Measurements from ENCODE around the gene THAP3. TPM values are rescaled to one million over a fixed set of nuclear protein-coding genes. Genes with fewer than 3 reads are reported as not detected.

The THAP3 gene
- total RNA-seq, 2 experiments from 2014 or later = 19.1 to 20.8 TPM

DNA sequence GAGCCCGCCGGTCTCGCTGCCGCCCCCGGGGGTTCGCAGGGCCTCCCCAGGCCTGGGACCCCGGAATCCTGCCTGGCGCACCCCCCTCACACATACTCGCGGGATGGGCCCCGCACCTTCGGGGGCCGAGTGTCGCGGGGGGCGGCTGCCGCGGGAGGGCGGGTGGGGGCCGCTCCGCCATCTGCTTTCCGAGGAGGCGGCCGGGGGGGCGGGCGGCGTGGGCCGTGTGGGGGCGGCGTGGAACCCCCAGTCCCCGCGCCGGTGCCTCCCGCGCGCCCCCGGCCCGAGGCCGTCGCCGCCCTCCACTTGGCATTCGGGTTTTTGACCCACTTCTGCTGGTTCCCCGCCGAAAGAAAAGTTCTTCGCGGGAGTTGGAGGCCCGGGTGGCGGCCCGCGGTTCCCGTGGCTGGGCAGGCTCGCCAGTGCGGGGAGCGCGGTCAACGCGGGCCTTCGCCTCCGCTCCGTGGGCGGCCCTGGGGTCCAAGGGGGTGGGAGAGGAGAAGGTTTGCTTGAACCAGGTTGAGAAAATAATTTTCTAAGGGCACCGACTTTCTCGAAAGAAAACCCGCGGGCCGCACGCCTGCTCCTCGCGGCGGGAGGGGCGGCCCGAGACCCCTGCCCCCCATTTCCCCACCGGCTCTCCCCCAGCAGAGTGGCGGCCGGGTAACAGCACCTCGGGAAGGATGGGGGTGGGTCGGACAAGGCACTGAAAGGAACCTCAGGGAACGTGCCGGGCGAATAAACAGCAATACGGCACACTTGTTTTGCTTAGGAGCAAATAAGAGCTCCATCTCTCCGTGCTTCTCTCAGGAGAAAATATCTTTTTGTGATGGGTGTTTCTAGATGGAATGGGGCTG lies 9.5 kb upstream of the THAP3 start:
- Mint-ChIP-seq H3K4me3 (peak overlapping the region; percentile 75), H3K9me3 (ENCODE audit: insufficient read depth) (no peaks in the 10 kb centered on the region), H3K27me3 (ENCODE audit: low read depth) (no peaks in the 10 kb centered on the region), H3K4me1 (ENCODE audit: low read depth) (peaks cover 15% of the 10 kb centered on the region), H3K27ac (no peak overlapping the region), H3K36me3 (ENCODE audit: low read depth) (peaks cover 24% of the 10 kb centered on the region)
- CTCF ChIA-PET = interaction anchor here (1.0 to 1.5 kb wide), 3 partner anchors 8 to 32 kb away, joined by 4 to 7 read pairs (median 4); partner anchors contain the start of gene THAP3
- POLR2A ChIA-PET = interaction anchor here (1.0 kb wide), 1 partner anchor 124 kb away, joined by 3 read pairs; no protein-coding TSS in a partner anchor
- DNase-seq = no peak
- no peak for ATAC-seq

DNA sequence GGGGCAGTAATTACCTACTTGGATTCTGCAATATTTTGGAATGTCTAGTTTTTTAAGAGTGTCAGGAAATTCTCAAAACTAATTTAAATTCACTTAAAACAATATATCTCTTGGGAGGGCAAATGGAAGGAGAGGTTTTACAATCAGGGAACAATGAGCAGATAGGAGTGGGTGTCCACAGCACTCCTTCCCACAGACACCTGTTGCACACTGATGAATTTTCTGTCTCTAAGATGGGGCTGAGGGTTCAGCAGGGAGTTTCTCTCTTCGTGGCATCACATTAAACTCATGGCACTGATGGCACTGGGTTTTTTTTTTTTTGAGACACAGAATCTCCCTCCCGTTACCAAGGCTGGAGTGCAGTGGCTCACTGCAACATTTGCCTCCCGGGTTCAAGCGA lies 5.6 kb upstream of the THAP3 start:
- no peaks in the 10 kb centered on the region for H3K27me3 Mint-ChIP-seq (ENCODE audit: low read depth)
- POLR2A ChIA-PET = no interaction called here

DNA sequence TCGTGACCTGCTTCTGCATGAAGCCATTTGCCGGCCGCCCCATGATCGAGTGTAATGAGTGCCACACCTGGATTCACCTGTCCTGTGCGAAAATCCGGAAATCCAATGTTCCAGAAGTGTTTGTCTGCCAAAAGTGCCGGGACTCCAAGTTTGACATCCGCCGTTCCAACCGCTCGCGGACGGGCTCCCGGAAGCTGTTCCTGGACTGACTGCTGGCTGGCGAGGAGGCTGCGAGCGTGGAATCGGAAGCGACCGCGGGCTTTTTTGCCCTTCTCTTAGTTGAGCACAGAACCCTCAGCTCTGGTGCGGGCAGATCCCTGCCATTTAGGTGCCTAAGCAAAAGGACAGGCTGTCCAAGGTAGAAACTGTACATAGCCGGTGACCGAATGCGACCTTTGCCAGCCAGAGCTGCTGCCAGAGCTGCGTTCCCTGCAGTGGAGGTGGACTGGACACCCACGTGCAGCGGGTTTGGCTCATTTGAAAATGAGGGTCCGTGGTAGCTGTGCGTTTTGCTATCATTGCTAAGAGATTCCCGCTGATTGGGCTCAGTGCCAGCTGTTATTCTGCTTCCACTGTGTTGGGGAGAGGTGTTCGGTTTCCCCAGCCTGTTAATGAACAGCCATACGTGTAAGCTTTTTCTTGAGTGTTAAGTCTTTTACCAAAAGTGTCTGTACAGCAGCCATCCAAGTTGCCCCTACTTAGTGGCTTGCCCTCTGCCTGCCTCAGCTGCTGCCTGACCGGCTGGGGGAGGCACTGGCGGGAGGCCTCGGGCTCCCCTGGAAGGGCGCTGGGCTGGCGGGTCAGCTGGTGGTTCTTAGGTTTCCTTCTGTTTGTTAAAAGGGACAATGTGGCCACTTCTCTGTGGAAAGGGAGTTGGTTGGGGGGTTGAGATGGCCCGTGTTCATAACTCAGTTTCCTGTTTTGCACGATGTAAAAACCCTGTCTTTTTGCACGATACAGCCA lies 3.0 kb upstream of the THAP3 start:
- CTCF ChIA-PET = interaction anchor here (1.2 kb wide), 1 partner anchor 67 kb away, joined by 3 read pairs; the partner anchor contains the start of gene NOL9
- H3K4me1 Mint-ChIP-seq (ENCODE audit: low read depth) = peaks cover 15% of the 10 kb centered on the region
- H3K27me3 Mint-ChIP-seq (ENCODE audit: low read depth) = no peaks in the 10 kb centered on the region
- no peak overlapping the region for H3K27ac Mint-ChIP-seq
- POLR2A ChIA-PET = interaction anchor here (1.0 to 1.5 kb wide), 2 partner anchors 19 to 22 kb away, joined by 3 to 4 read pairs; partner anchors contain the start of gene KLHL21
- no peak for ATAC-seq
- peaks cover 51% of the 10 kb centered on the region for H3K36me3 Mint-ChIP-seq (ENCODE audit: low read depth)
- no peak for DNase-seq
- no peaks in the 10 kb centered on the region for H3K9me3 Mint-ChIP-seq (ENCODE audit: insufficient read depth)
- no peak overlapping the region for H3K4me3 Mint-ChIP-seq

More for the DNA sequence above, 5.6 kb upstream of the THAP3 start:
- no peak overlapping the region for H3K27ac Mint-ChIP-seq
- no peak overlapping the region for H3K4me3 Mint-ChIP-seq
- DNase-seq (no peak), ATAC-seq (no peak)
- peaks cover 50% of the 10 kb centered on the region for H3K36me3 Mint-ChIP-seq (ENCODE audit: low read depth)
- H3K4me1 Mint-ChIP-seq (ENCODE audit: low read depth) = peaks cover 6% of the 10 kb centered on the region
- CTCF ChIA-PET = interaction anchor here (1.0 kb wide), 1 partner anchor 28 kb away, joined by 3 read pairs; no protein-coding TSS in a partner anchor
- no peaks in the 10 kb centered on the region for H3K9me3 Mint-ChIP-seq (ENCODE audit: insufficient read depth)

DNA sequence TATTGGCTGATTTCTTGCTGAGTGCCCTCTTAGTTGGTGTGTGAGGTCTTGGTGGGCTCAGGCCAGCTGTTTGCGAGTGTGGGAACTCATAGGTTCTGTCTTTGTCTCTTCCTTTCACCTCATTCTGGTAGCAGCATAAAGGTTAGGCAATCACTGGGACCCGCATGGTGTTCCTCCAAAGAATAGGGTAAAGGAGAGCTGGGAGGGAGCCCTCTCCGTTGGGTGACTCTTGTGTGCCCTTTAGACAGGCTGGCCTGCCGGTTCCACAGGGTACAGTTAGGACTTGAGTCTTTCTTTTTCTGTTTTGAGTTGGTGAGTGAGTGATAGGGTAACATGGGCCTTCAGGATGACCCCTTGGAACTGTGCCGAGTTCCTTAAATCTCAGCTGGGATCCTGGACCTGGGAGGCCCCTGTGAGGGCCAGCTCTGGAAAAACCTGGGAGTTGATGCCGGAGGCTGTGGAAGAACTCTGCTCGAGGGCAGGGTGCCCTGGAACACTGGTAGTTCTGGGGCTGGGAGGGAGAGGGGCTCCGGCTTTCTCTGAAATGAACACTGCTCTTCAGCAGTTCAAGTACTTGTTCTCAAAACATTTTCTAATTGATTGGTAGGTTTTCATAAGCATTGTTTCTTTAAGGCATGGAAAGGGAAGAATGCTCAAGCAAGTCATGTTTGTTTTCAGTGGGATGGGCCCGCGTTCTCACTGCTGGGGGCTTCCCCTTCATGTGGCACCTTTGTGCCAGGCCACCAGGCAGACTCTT lies 2.1 kb upstream of the THAP3 start:
- Mint-ChIP-seq H3K27ac (no peak overlapping the region), H3K36me3 (ENCODE audit: low read depth) (peaks cover 50% of the 10 kb centered on the region)

DNA sequence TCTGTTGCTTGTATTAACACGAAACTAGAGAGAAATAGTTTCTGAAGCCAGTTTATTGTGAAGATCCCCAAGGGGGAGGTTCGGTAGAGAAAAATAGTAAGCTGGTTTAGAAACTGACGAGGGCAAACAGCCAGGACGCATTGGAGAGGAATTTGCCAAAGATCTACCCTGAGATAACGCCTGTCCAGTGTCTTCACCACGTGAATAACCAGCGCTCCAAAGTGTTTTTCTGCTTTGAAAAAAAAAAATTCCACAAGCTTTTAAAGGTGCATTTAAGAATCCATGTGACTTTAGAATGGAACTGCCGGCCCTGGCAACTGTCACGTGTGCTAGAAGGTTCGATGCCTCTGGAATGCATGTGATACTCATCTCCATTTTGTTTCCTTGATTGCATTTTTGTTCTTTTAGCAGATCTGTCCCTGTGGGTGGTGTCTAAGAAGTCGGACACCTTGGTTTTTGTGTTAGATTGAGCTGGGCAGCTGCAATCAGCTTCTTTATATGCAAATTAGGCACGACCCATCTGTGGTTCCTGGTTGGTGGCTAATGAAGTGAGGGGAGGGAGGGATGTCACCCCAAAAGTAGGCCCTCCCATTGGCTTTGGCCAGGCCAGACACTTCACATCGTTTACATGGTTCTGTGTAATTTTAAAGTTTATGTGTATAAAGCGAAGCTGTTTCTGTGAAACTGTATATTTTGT lies 1.3 kb upstream of the THAP3 start:
- POLR2A ChIA-PET = interaction anchor here (1.3 to 1.4 kb wide), 2 partner anchors 20 to 97 kb away, joined by 3 read pairs; no protein-coding TSS in a partner anchor
- H3K4me3 Mint-ChIP-seq = no peak overlapping the region
- no peak for ATAC-seq
- H3K9me3 Mint-ChIP-seq (ENCODE audit: insufficient read depth) = no peaks in the 10 kb centered on the region
- H3K36me3 Mint-ChIP-seq (ENCODE audit: low read depth) = peaks cover 52% of the 10 kb centered on the region
- CTCF ChIA-PET = interaction anchor here (0.9 to 1.5 kb wide), 5 partner anchors 8 to 78 kb away, joined by 3 to 7 read pairs (median 4); partner anchors contain the start of genes DNAJC11 and KLHL21
- no peaks in the 10 kb centered on the region for H3K27me3 Mint-ChIP-seq (ENCODE audit: low read depth)
- H3K4me1 Mint-ChIP-seq (ENCODE audit: low read depth) = peaks cover 29% of the 10 kb centered on the region
- DNase-seq = no peak
- H3K27ac Mint-ChIP-seq = no peak overlapping the region

More for the DNA sequence above, 2.1 kb upstream of the THAP3 start:
- Mint-ChIP-seq H3K4me3 (no peak overlapping the region), H3K27me3 (ENCODE audit: low read depth) (no peaks in the 10 kb centered on the region), H3K4me1 (ENCODE audit: low read depth) (peaks cover 24% of the 10 kb centered on the region), H3K9me3 (ENCODE audit: insufficient read depth) (no peaks in the 10 kb centered on the region)
- no peak for ATAC-seq
- ChIA-PET POLR2A (interaction anchor here (1.5 kb wide), 1 partner anchor 19 kb away, joined by 4 read pairs; the partner anchor contains the start of gene KLHL21), CTCF (interaction anchor here (1.0 to 1.5 kb wide), 2 partner anchors 70 to 79 kb away, joined by 3 to 4 read pairs; partner anchors contain the start of gene DNAJC11)
- no peak for DNase-seq

DNA sequence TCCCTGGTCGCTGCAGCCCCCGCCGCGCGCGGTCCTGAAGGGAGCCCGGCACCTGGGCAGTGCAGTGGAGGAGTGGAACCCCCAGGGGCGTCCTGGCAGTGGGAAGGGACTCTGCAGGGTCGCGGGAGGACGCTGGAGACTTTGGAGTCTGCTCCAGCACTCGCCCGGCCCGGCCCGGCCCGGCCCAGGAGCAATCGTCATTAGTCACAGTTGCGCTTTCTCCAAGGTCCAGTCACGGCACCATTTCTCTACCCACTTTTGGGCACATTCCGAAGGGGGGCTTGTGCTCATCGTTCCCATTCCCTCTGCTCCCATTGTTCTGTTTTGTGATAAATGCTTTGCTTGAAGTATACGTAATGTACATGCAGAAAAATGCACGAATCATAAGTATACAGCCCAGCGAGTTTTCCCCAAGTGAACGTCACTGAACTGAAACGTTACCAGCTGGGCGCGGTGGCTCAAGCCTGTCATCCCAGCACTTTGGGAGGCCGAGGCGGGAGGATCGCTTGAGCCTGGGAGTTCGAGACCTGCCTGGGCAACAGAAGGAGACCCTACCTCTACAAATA lies 999 bp downstream of the THAP3 start:
- no peaks in the 10 kb centered on the region for H3K9me3 Mint-ChIP-seq (ENCODE audit: insufficient read depth)
- CTCF ChIA-PET = interaction anchor here (0.9 kb wide), 1 partner anchor 12 kb away, joined by 3 read pairs; no protein-coding TSS in a partner anchor
- ATAC-seq (no peak), DNase-seq (no peak)
- H3K27me3 Mint-ChIP-seq (ENCODE audit: low read depth) = no peaks in the 10 kb centered on the region
- peaks cover 31% of the 10 kb centered on the region for H3K4me1 Mint-ChIP-seq (ENCODE audit: low read depth)
- peak overlapping the region; percentile 84 for H3K27ac Mint-ChIP-seq
- H3K36me3 Mint-ChIP-seq (ENCODE audit: low read depth) = peaks cover 46% of the 10 kb centered on the region
- POLR2A ChIA-PET = no interaction called here
- H3K4me3 Mint-ChIP-seq = peak overlapping the region; percentile 86

DNA sequence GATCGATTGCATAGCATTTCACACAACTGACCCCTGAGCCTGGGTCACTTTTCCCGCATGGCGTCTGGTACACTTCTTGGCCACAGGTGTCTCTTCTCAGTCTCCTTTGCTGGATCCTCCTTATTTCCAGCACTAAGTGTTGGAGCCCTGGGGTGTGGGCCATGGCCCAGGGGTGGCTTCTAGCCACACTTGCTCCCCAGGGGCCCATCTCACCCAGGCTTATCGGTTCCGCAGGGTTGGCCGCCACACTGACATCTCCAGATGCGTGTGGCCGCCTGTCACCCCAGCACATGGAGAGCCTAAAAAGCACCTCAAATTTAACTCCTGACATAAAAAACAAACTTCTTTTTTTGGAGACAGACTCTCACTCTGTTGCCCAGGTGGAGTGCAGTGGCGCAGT lies 2.4 kb downstream of the THAP3 start:
- H3K9me3 Mint-ChIP-seq (ENCODE audit: insufficient read depth) = no peaks in the 10 kb centered on the region
- H3K4me1 Mint-ChIP-seq (ENCODE audit: low read depth) = peaks cover 31% of the 10 kb centered on the region
- ATAC-seq = no peak
- ChIA-PET CTCF (interaction anchor here (1.9 kb wide), 1 partner anchor 20 kb away, joined by 5 read pairs; no protein-coding TSS in a partner anchor), POLR2A (no interaction called here)
- no peak overlapping the region for H3K27ac Mint-ChIP-seq
- no peaks in the 10 kb centered on the region for H3K27me3 Mint-ChIP-seq (ENCODE audit: low read depth)
- H3K36me3 Mint-ChIP-seq (ENCODE audit: low read depth) = peaks cover 42% of the 10 kb centered on the region
- no peak for DNase-seq
- H3K4me3 Mint-ChIP-seq = no peak overlapping the region

DNA sequence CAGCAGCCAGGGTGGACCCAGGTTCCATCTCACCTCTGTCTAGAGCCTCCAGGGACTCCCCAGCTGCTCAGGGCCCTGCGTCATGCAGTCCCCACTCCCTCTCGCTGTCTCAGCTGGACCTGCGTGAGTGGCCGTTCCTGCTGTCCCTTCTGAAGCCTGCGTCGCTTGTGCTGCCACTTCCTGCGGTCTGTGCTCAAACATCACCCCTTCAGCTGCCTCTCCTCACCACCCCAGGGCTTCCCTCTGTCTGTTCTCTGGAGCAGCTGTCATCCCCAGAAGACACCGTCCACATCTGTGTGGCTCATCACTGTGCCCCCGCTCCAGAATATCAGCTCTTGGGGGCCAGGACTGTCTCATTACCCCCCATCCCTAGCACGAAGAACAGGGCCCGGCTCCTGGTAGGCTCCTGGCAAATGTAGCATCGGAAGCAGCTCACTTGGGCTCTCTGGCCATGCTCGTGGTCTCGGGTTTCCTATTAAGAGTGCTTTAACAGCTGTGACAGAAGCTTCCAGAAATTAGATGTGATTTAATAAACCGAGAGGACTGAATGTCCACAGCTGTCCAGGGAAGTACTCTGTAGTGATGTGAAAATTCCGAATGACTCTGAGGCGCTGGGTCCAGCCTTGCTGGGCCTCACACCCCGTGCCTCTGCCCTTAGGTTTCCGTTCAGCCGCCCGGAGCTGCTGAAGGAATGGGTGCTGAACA lies 3.3 kb downstream of the THAP3 start:
- H3K27me3 Mint-ChIP-seq (ENCODE audit: low read depth) = no peaks in the 10 kb centered on the region
- CTCF ChIA-PET = interaction anchor here (0.6 to 1.9 kb wide), 3 partner anchors 9 to 74 kb away, joined by 3 to 5 read pairs (median 3); partner anchors contain the start of gene NOL9
- DNase-seq (no peak), ATAC-seq (no peak)
- POLR2A ChIA-PET = no interaction called here
- H3K36me3 Mint-ChIP-seq (ENCODE audit: low read depth) = peaks cover 40% of the 10 kb centered on the region
- peak overlapping the region; percentile 37 for H3K27ac Mint-ChIP-seq
- no peaks in the 10 kb centered on the region for H3K9me3 Mint-ChIP-seq (ENCODE audit: insufficient read depth)
- H3K4me3 Mint-ChIP-seq = no peak overlapping the region
- H3K4me1 Mint-ChIP-seq (ENCODE audit: low read depth) = peaks cover 31% of the 10 kb centered on the region

DNA sequence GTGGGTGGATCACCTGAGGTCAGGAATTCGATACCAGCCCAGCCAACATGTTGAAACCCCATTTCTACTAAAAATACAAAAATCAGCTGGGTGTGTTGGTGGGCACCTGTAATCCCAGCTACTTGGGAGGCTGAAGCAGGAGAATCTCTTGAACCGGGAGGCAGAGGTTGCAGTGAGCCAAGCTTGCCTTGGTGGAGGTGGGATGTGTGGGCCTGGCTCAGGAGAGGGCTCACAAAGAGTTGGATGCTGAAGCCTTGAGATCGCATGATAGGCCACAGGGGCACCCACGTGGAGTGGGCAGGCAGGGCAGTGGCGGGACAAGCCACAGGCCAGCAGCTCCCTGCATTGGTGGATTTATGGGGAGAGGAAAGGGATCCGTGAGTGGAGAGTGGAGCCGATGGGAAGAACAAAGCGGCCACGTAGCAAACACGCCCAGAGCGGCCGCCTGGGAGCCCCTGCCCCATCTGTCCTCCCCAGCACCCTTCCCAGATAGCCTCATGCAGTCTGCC lies 4.4 kb downstream of the THAP3 start:
- Mint-ChIP-seq H3K27ac (no peak overlapping the region), H3K4me3 (no peak overlapping the region), H3K27me3 (ENCODE audit: low read depth) (no peaks in the 10 kb centered on the region), H3K4me1 (ENCODE audit: low read depth) (peaks cover 29% of the 10 kb centered on the region), H3K9me3 (ENCODE audit: insufficient read depth) (no peaks in the 10 kb centered on the region), H3K36me3 (ENCODE audit: low read depth) (peaks cover 40% of the 10 kb centered on the region)
- DNase-seq = no peak
- ChIA-PET CTCF (interaction anchor here (1.4 kb wide), 1 partner anchor 13 kb away, joined by 3 read pairs; no protein-coding TSS in a partner anchor), POLR2A (no interaction called here)
- ATAC-seq = no peak

Measured in activated CD8-positive, alpha-beta T cell treated with anti-CD3 and anti-CD28 coated beads, Interleukin-2, amount 10 ng/mL, durations not matched to agents 7 days and 5 days (primary cell).